ENCODE data around the gene LILRB4.

GRCh38 chr19:54660964-54661363, 1.8 kb upstream of the LILRB4 start:
- TF ChIP-seq CTCF (IDR thresholded peaks at IDR 0.05; ENCODE audit: low read depth, low read length) (no peak), POLR2A (IDR thresholded peaks at IDR 0.05; ENCODE audit: extremely low read depth, insufficient read length) (no peak), MYC (IDR thresholded peaks at IDR 0.05; ENCODE audit: low read depth, low read length) (no peak)
